ENCODE measurements around the gene ITPR1. TPM values are rescaled to one million over a fixed set of nuclear protein-coding genes. Genes with fewer than 3 reads are reported as not detected.

Gene ITPR1
- total RNA-seq, 4 donors from 2014 or later, result 184 to 305 (median 218) TPM

GRCh38 chr3:4698125-4698821 lies 205.1 kb downstream of the ITPR1 start:
- Histone ChIP-seq H3K27me3 (no peaks in the 10 kb centered on the region), H3K27ac (no peak overlapping the region), H3K36me3 (peaks cover 0 to 88% of the 10 kb centered on the region in 2 donors), H3K9me3 (no peaks in the 10 kb centered on the region), H3K4me1 (peaks cover 0 to 16% (median 4%) of the 10 kb centered on the region in 3 donors), H3K4me3 (no peak overlapping the region)
- no peak for ATAC-seq
- 68 to 83% methylated on average over 3 of the region's 3 CpGs for WGBS, 2 donors (ENCODE audit: low coverage in 1 of 2)
- TF ChIP-seq POLR2A (IDR thresholded peaks at IDR 0.05), result no peak
- TF ChIP-seq POLR2AphosphoS5 (IDR thresholded peaks at IDR 0.05), result no peak
- no peak for TF ChIP-seq EP300 (IDR thresholded peaks at IDR 0.05)
- TF ChIP-seq CTCF (IDR thresholded peaks at IDR 0.05), result no peak

- H3K27me3 ChIP-seq, result no peaks in the 10 kb centered on the region
- H3K9me3 ChIP-seq, result no peaks in the 10 kb centered on the region
- WGBS, 2 donors (ENCODE audit: low coverage in 1 of 2), result 9 to 19% methylated on average over 1 to 2 of the region's 3 CpGs
- H3K4me1 ChIP-seq, result peaks cover 0 to 14% (median 4%) of the 10 kb centered on the region in 3 donors
- TF ChIP-seq CTCF (IDR thresholded peaks at IDR 0.05) (no peak), POLR2AphosphoS5 (IDR thresholded peaks at IDR 0.05) (peak; percentile 76)
- peak overlapping the region in 3 of 4 donors; percentile 18 to 45 (median 40) for H3K27ac ChIP-seq
- H3K4me3 ChIP-seq, result no peak overlapping the region
- H3K36me3 ChIP-seq, result peaks cover 0 to 96% of the 10 kb centered on the region in 2 donors
- ATAC-seq, result peak; percentile 90
Observed at GRCh38 chr3:4703054-4703480, 209.9 kb downstream of the ITPR1 start.

- no peak for TF ChIP-seq POLR2AphosphoS5 (IDR thresholded peaks at IDR 0.05)
- Histone ChIP-seq H3K36me3 (peaks cover 0 to 97% of the 10 kb centered on the region in 2 donors), H3K4me3 (no peak overlapping the region), H3K27ac (no peak overlapping the region), H3K4me1 (peaks cover 0 to 14% (median 4%) of the 10 kb centered on the region in 3 donors), H3K9me3 (no peaks in the 10 kb centered on the region), H3K27me3 (no peaks in the 10 kb centered on the region)
- 44 to 61% methylated on average over 4 of the region's 4 CpGs for WGBS, 2 donors (ENCODE audit: low coverage in 1 of 2)
- no peak for ATAC-seq
Observed at GRCh38 chr3:4704552-4704951, 211.4 kb downstream of the ITPR1 start.

- no peaks in the 10 kb centered on the region for H3K9me3 ChIP-seq
- H3K27ac ChIP-seq, result no peak overlapping the region
- no peaks in the 10 kb centered on the region for H3K27me3 ChIP-seq
- H3K36me3 ChIP-seq, result peaks cover 0 to 87% of the 10 kb centered on the region in 2 donors
- H3K4me3 ChIP-seq, result no peak overlapping the region
- H3K4me1 ChIP-seq, result peaks cover 4 to 27% (median 6%) of the 10 kb centered on the region in 3 donors
- no peak for ATAC-seq
- TF ChIP-seq EP300 (IDR thresholded peaks at IDR 0.05) (no peak), POLR2A (IDR thresholded peaks at IDR 0.05) (no peak), POLR2AphosphoS5 (IDR thresholded peaks at IDR 0.05) (no peak), CTCF (IDR thresholded peaks at IDR 0.05) (no peak)
- 89 to 100% methylated on average over 1 of the region's 4 CpGs for WGBS, 2 donors (ENCODE audit: low coverage in 1 of 2)
Observed at GRCh38 chr3:4707324-4707723, 214.2 kb downstream of the ITPR1 start.

- Histone ChIP-seq H3K9me3 (no peaks in the 10 kb centered on the region), H3K4me1 (peaks cover 0 to 18% (median 6%) of the 10 kb centered on the region in 3 donors), H3K27ac (peak overlapping the region in 1 of 4 donors; percentile 9), H3K4me3 (no peak overlapping the region), H3K36me3 (peaks cover 0 to 87% of the 10 kb centered on the region in 2 donors), H3K27me3 (no peaks in the 10 kb centered on the region)
- TF ChIP-seq CTCF (IDR thresholded peaks at IDR 0.05) (no peak), POLR2A (IDR thresholded peaks at IDR 0.05) (no peak), POLR2AphosphoS5 (IDR thresholded peaks at IDR 0.05) (no peak), EP300 (IDR thresholded peaks at IDR 0.05) (no peak)
- 45 to 62% methylated on average over 7 of the region's 7 CpGs for WGBS, 2 donors (ENCODE audit: low coverage in 1 of 2)
- no peak for ATAC-seq
Observed at GRCh38 chr3:4708230-4708629, 215.1 kb downstream of the ITPR1 start.

Measured in gastroesophageal sphincter (tissue), 4 donors.